ENCODE results near the gene DNAJA3. TPM values are rescaled to one million over a fixed set of nuclear protein-coding genes. Genes with fewer than 3 reads are reported as not detected.

Gene DNAJA3
- total RNA-seq (ENCODE audit: low replicate concordance) = 27.3 and 47.2 TPM in 2 replicates

DNA sequence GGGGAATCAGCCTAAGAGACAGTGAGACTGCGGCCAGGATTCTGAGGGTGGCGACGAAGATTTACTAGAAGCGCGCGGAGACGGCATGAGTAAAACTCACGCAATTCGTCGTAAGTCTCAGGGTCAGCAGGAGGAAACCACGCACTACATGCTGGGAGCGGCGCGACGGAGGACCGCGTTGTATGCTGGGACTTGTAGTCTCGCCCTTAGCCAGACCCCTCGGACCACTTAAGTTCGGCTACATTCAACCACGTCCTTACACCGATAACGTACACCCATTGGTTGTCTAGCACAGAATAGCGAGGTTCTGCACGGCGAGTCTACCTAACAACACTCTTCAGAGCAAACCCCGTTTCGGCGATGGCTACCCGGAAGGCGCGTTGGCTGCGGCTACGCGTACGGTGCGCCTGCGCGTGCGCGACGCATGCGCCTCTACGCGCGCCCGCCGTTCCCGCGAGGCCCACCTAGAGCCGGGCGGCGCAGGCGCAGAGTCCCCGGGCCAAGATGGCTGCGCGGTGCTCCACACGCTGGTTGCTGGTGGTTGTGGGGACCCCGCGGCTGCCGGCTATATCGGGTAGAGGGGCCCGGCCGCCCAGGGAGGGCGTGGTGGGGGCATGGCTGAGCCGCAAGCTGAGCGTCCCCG lies at the start of gene DNAJA3:
Gene DNAJA3, plus strand, starts transcription at position 491 of the 643 bp plus-strand sequence. Its CDS starts 14 bp downstream, at position 505.
- peak; percentile 98 for DNase-seq (ENCODE audit: low spot score)
- TF ChIP-seq EZH2phosphoT487 (IDR thresholded peaks at IDR 0.05) (no peak), EZH2 (IDR thresholded peaks at IDR 0.05) (no peak)
- TF ChIP-seq, protein P1, sequence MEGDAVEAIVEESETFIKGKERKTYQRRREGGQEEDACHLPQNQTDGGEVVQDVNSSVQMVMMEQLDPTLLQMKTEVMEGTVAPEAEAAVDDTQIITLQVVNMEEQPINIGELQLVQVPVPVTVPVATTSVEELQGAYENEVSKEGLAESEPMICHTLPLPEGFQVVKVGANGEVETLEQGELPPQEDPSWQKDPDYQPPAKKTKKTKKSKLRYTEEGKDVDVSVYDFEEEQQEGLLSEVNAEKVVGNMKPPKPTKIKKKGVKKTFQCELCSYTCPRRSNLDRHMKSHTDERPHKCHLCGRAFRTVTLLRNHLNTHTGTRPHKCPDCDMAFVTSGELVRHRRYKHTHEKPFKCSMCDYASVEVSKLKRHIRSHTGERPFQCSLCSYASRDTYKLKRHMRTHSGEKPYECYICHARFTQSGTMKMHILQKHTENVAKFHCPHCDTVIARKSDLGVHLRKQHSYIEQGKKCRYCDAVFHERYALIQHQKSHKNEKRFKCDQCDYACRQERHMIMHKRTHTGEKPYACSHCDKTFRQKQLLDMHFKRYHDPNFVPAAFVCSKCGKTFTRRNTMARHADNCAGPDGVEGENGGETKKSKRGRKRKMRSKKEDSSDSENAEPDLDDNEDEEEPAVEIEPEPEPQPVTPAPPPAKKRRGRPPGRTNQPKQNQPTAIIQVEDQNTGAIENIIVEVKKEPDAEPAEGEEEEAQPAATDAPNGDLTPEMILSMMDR (IDR thresholded peaks at IDR 0.05) = no peak
- Mint-ChIP-seq H3K27me3 (ENCODE audit: insufficient read depth, low read depth) (no peaks in the 10 kb centered on the region), H3K36me3 (peaks cover 10% of the 10 kb centered on the region), H3K4me3 (peak within 1 kb of the TSS; percentile 97), H3K4me1 (peaks cover 18% of the 10 kb centered on the region), H3K27ac (peak within 1 kb of the TSS; percentile 99), H3K9me3 (no peaks in the 10 kb centered on the region)
- H3K27ac ChIP-seq = no peak within 1 kb of the TSS
- H3K79me2 ChIP-seq (ENCODE audit: low read depth) = peaks cover 51% of the 10 kb centered on the region
- no peaks in the 10 kb centered on the region for H3F3A ChIP-seq (ENCODE audit: low read depth)
- H3K9me3 ChIP-seq (ENCODE audit: low read depth) = no peaks in the 10 kb centered on the region
- peak within 1 kb of the TSS; percentile 90 for H3K4me2 ChIP-seq
- H4K20me1 ChIP-seq (ENCODE audit: low read depth) = peaks cover 14% of the 10 kb centered on the region
- peak within 1 kb of the TSS; percentile 84 for H3K4me3 ChIP-seq
- H3K36me3 ChIP-seq = no peaks in the 10 kb centered on the region
- peak within 1 kb of the TSS; percentile 85 for H3K9ac ChIP-seq
- H2AFZ ChIP-seq (replicated peaks) = peak within 1 kb of the TSS; percentile 100
- peaks cover 8% of the 10 kb centered on the region for H3K4me1 ChIP-seq
- no peaks in the 10 kb centered on the region for H3K27me3 ChIP-seq

- H3K27me3 ChIP-seq = peaks cover 5% of the 10 kb centered on the region
- H3K4me1 Mint-ChIP-seq = peaks cover 46% of the 10 kb centered on the region
- H3K27ac ChIP-seq = no peak overlapping the region
- no peak overlapping the region for H3K4me3 Mint-ChIP-seq
- H3K36me3 ChIP-seq = no peaks in the 10 kb centered on the region
- H3K9me3 ChIP-seq (ENCODE audit: low read depth) = no peaks in the 10 kb centered on the region
- H3K27ac Mint-ChIP-seq = no peak overlapping the region
- peaks cover 6% of the 10 kb centered on the region for H3K27me3 Mint-ChIP-seq (ENCODE audit: insufficient read depth, low read depth)
- no peaks in the 10 kb centered on the region for H3K36me3 Mint-ChIP-seq
- peaks cover 27% of the 10 kb centered on the region for H3F3A ChIP-seq (ENCODE audit: low read depth)
- TF ChIP-seq, protein P1 (IDR thresholded peaks at IDR 0.05) = no peak
- H3K79me2 ChIP-seq (ENCODE audit: low read depth) = peaks cover 4% of the 10 kb centered on the region
- H3K4me2 ChIP-seq = no peak overlapping the region
- H3K4me1 ChIP-seq = peaks cover 53% of the 10 kb centered on the region
- DNase-seq (ENCODE audit: low spot score) = peak; percentile 4
- H2AFZ ChIP-seq (replicated peaks) = no peak overlapping the region
- H4K20me1 ChIP-seq (ENCODE audit: low read depth) = peaks cover 53% of the 10 kb centered on the region
- no peak overlapping the region for H3K4me3 ChIP-seq
- H3K9ac ChIP-seq = no peak overlapping the region
- no peaks in the 10 kb centered on the region for H3K9me3 Mint-ChIP-seq
Measured at GRCh38 chr16:4376126-4376892, 49.4 kb upstream of the DNAJA3 start.

GRCh38 chr16:4376893-4377572 lies 48.6 kb upstream of the DNAJA3 start:
- Histone ChIP-seq H3F3A (ENCODE audit: low read depth) (peaks cover 26% of the 10 kb centered on the region), H3K36me3 (no peaks in the 10 kb centered on the region), H3K9ac (no peak overlapping the region), H3K9me3 (ENCODE audit: low read depth) (no peaks in the 10 kb centered on the region), H3K79me2 (ENCODE audit: low read depth) (peaks cover 4% of the 10 kb centered on the region), H3K4me3 (no peak overlapping the region), H3K27me3 (peaks cover 4% of the 10 kb centered on the region), H2AFZ (replicated peaks) (no peak overlapping the region), H3K4me2 (no peak overlapping the region), H3K4me1 (peaks cover 52% of the 10 kb centered on the region), H4K20me1 (ENCODE audit: low read depth) (peaks cover 53% of the 10 kb centered on the region), H3K27ac (no peak overlapping the region)
- H3K36me3 Mint-ChIP-seq = no peaks in the 10 kb centered on the region
- TF ChIP-seq EZH2phosphoT487 (IDR thresholded peaks at IDR 0.05) (no peak), EZH2 (IDR thresholded peaks at IDR 0.05) (no peak)
- TF ChIP-seq, protein P1 (IDR thresholded peaks at IDR 0.05) = no peak
- H3K4me3 Mint-ChIP-seq = peak overlapping the region; percentile 60
- peaks cover 44% of the 10 kb centered on the region for H3K4me1 Mint-ChIP-seq
- H3K9me3 Mint-ChIP-seq = no peaks in the 10 kb centered on the region
- DNase-seq (ENCODE audit: low spot score) = no peak
- peaks cover 6% of the 10 kb centered on the region for H3K27me3 Mint-ChIP-seq (ENCODE audit: insufficient read depth, low read depth)
- peak overlapping the region; percentile 63 for H3K27ac Mint-ChIP-seq
